Left lung (tissue), 10 donors: ENCODE results near the gene CREB5. TPM values are rescaled to one million over a fixed set of nuclear protein-coding genes. Genes with fewer than 3 reads are reported as not detected.

ENCODE experiments used
- ATAC-seq: fragments of 200-7000 bp; cut with Tn5 transposase; one replicate; pipeline ENCODE4 v1.9.1; 2020; ENCODE audit warnings: moderate library complexity
- DNase-seq, 4 donors: peaks; one replicate each; pipeline ENCODE4 v3.0.0-alpha.2; 2013 to 2020
- H3K27ac ChIP-seq, 2 donors: fragments of 200-600 bp; sonication (generic) in 1 of 2; one replicate each; pipeline versions ENCODE4 v1.5.0 to v1.8.0; 2020 to 2021
- H3K27me3 ChIP-seq, 2 donors: fragments of 200-600 bp; sonication (generic) in 1 of 2; one replicate each; pipeline versions ENCODE4 v1.5.0 to v1.8.0; 2020 to 2021
- H3K36me3 ChIP-seq, 2 donors: fragments of 200-600 bp; sonication (generic) in 1 of 2; one replicate each; pipeline versions ENCODE4 v1.5.0 to v1.8.0; 2020 to 2021
- H3K4me1 ChIP-seq, 2 donors: fragments of 200-600 bp; one replicate each; pipeline ENCODE4 v1.8.0; 2021
- H3K4me3 ChIP-seq, 2 donors: fragments of 200-600 bp; sonication (generic) in 1 of 2; one replicate each; pipeline versions ENCODE4 v1.5.0 to v1.8.0; 2020 to 2021; ENCODE audit warnings: mild to moderate bottlenecking in 1 of 2
- H3K9me3 ChIP-seq, 2 donors: fragments of 200-600 bp; sonication (generic) in 1 of 2; one replicate each; pipeline versions ENCODE4 v1.5.0 to v1.8.0; 2020 to 2021
- intact Hi-C, 2 donors: fragments of 100-400 bp; cut with DNase I; formaldehyde crosslinking; loops; one replicate each; pipeline versions ENCODE4 v1.11.2 to v1.14.2; 2022
- polyA plus RNA-seq, 6 donors: library from polyadenylated mRNA; unstranded; fragments of 120-200 nt; gene quantifications; one replicate each; pipeline ENCODE4 v1.2.1, GENCODE V29; 2013; ENCODE audit not compliant: insufficient read length in 6 of 6
- total RNA-seq, 2 donors: library from RNA; stranded (reverse); fragmentation: NEBNext Ultra II Directional; extraction: Animal tissue kit (Norgen Biotek cat#: 25700); gene quantifications; one replicate each; pipeline ENCODE4 v1.2.1, GENCODE V29; 2021
- TF ChIP-seq, protein P1 (sequence below), 2 donors: fragments of 200-600 bp; sonication (generic) in 1 of 2; IDR thresholded peaks; one replicate each; pipeline versions ENCODE4 v1.5.0 to v1.8.0; 2021; ENCODE audit warnings: antibody characterized with exemption in 2 of 2
- donor health status: DM: no; HTN: yes; CAD: no.
- donor health status: DM: no; HTN: no; CAD: no.

Gene CREB5
- total and polyA plus RNA-seq, 8 donors: 6.6 to 19.9 (median 15.7) TPM

DNA sequence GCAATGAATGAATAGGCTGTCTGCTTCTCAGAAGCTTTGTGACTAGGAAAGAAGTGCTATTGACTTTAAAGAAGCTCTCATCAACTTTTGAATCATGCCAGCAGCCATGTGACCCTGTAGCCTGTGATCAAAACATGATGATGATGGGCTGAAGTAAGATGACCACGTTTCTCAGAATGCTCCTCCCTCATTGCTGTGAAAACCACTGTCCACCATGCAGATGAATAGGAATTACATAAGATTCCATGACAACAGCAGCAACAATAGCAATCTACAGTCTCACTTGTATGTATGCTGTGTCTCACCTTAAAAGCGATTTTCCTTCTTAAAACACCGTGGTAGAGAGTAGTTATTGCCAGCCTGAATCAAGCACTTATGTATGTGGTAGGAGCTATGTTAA, 317.4 kb downstream of the CREB5 start:
- Histone ChIP-seq H3K27ac (no peak overlapping the region), H3K36me3 (peaks cover 0 to 7% of the 10 kb centered on the region in 2 donors), H3K9me3 (no peaks in the 10 kb centered on the region), H3K4me1 (peaks cover 0 to 6% of the 10 kb centered on the region in 2 donors), H3K27me3 (no peaks in the 10 kb centered on the region), H3K4me3 (no peak overlapping the region)
- DNase-seq (no peak), ATAC-seq (peak; percentile 26)
- TF ChIP-seq, protein P1, sequence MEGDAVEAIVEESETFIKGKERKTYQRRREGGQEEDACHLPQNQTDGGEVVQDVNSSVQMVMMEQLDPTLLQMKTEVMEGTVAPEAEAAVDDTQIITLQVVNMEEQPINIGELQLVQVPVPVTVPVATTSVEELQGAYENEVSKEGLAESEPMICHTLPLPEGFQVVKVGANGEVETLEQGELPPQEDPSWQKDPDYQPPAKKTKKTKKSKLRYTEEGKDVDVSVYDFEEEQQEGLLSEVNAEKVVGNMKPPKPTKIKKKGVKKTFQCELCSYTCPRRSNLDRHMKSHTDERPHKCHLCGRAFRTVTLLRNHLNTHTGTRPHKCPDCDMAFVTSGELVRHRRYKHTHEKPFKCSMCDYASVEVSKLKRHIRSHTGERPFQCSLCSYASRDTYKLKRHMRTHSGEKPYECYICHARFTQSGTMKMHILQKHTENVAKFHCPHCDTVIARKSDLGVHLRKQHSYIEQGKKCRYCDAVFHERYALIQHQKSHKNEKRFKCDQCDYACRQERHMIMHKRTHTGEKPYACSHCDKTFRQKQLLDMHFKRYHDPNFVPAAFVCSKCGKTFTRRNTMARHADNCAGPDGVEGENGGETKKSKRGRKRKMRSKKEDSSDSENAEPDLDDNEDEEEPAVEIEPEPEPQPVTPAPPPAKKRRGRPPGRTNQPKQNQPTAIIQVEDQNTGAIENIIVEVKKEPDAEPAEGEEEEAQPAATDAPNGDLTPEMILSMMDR (IDR thresholded peaks at IDR 0.05): no peak
- intact Hi-C loops: no loop called here

DNA sequence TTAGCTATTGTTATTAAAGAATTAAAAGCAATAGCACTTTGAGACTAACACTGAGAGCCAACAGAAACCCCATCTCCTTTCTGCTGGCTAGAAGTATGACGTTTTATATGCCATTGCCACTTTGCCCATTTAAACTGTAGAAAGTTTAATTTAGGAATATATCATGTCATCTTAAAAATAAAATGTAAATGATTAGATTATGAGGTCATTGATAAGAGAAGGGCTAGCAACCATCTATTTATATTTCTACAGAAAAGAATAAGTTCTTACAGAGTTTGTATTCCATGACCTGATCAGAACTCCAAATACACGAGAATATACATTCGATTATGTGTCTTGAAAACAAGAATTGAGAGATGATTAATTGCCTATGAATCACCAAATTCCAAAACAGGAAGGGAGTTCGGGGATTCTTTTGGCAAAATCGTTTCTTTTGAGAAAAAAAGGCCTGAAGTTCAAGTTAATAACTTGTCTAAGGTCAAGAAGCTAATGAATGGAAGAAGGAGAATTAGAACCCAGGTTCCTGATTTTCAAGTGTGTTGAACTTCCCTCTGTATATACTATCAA, 318.9 kb downstream of the CREB5 start:
- intact Hi-C loops: no loop called here
- TF ChIP-seq, protein P1 (IDR thresholded peaks at IDR 0.05): no peak
- Histone ChIP-seq H3K27ac (no peak overlapping the region), H3K27me3 (no peaks in the 10 kb centered on the region), H3K4me1 (no peaks in the 10 kb centered on the region), H3K4me3 (no peak overlapping the region), H3K36me3 (peaks cover 0 to under 1% of the 10 kb centered on the region in 2 donors), H3K9me3 (no peaks in the 10 kb centered on the region)
- ATAC-seq (no peak), DNase-seq (no peak)

DNA sequence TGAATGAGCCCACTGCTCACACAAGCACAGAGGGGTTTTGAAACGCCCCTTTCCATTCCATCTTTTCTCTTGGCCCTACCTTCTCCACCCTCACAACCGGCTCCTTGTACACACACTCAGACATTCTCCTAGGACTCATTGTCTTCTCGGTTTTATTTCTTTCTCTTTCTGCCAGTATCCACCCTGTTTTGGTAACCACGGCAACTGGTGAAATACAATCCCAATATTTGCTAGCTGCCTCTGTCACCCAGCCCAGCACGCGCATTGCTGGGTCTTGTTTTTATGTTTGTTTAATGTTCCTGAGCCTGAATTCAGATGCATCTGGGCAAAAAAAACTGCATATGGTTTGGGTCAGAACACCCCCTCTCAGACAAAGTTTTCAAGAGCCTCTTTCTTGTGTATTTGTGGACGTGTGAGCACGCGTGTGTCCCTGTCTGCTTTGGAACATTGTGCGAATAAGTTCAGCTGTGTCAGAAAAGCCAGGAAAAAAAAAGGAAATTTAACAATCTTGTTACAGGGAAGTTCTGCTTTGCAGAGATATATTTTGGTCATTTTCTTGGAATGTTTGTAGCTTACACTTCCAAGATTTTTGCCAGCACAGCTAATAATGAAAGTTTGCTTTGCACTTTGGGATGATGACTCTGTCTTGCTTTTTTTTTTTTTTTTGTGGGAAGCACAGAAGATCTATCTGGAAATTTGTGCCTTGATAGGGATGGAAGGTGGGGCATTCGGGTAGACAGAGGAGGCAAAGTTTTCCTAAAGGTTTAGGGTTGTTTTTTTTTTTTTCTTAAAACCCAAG, 320.0 kb downstream of the CREB5 start:
- TF ChIP-seq, protein P1 (IDR thresholded peaks at IDR 0.05): no peak
- H3K4me1 ChIP-seq: no peaks in the 10 kb centered on the region
- DNase-seq (peak in 2 of 4 donors; percentile 71 to 86), ATAC-seq (peak; percentile 54)
- H3K27me3 ChIP-seq: no peaks in the 10 kb centered on the region
- intact Hi-C loops: no loop called here
- no peaks in the 10 kb centered on the region for H3K36me3 ChIP-seq
- H3K9me3 ChIP-seq: no peaks in the 10 kb centered on the region
- no peak overlapping the region for H3K4me3 ChIP-seq
- peak overlapping the region; percentile 3 to 15 for H3K27ac ChIP-seq

DNA sequence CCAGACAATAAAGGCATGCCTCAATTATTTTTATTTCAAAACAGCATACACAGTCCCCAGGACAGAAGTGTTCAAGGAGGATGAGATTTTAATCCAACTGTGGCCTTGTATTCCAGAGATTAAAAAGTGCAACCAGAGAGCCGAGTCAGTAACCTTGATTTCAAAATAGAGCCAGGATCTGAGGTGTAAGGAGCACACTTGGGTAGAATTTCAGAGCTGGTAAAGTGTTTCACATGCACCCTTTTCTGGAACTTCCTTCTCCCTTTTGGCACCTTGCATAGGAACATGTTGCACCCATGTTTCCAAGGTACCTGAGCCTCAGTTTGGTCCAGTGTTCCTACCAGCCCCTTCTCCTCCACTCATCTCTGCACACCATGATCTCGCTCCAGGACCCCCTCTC, 320.7 kb downstream of the CREB5 start:
- H3K27me3 ChIP-seq: no peaks in the 10 kb centered on the region
- DNase-seq (no peak), ATAC-seq (no peak)
- intact Hi-C loops: no loop called here
- TF ChIP-seq, protein P1 (IDR thresholded peaks at IDR 0.05): no peak
- H3K27ac ChIP-seq: no peak overlapping the region
- H3K4me1 ChIP-seq: no peaks in the 10 kb centered on the region
- no peak overlapping the region for H3K4me3 ChIP-seq
- no peaks in the 10 kb centered on the region for H3K9me3 ChIP-seq
- H3K36me3 ChIP-seq: no peaks in the 10 kb centered on the region

DNA sequence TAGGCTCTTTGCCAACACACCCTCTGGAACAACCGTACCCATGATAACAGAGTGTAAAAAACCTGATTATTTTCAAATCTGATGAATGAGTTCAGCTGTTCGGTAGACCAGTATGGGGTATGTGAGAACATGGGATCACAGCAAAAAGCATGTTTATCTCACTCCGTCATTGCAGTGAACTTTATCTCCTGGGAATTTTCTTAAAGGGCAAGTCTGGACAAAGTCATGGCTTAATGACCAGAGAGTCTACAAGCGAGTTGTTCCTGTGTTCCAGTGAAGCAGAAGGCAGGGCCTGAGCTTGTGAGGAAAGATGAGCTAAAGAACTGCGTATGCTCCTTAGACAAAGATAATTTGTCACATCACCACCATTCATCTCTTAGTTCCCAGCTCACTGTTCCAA, 326.1 kb downstream of the CREB5 start:
- intact Hi-C loops: no loop called here
- ATAC-seq (no peak), DNase-seq (no peak)
- no peaks in the 10 kb centered on the region for H3K9me3 ChIP-seq
- no peak overlapping the region for H3K27ac ChIP-seq
- no peaks in the 10 kb centered on the region for H3K4me1 ChIP-seq
- H3K36me3 ChIP-seq: no peaks in the 10 kb centered on the region
- TF ChIP-seq, protein P1 (IDR thresholded peaks at IDR 0.05): no peak
- H3K27me3 ChIP-seq: no peaks in the 10 kb centered on the region
- no peak overlapping the region for H3K4me3 ChIP-seq
